K562 (cell line): Measurements from ENCODE around the gene PLXNA2. TPM values are rescaled to one million over a fixed set of nuclear protein-coding genes. Genes with fewer than 3 reads are reported as not detected.

Source experiments
- ATAC-seq: fragments of 200-7000 bp; cut with Tn5 transposase; 3 replicates; pipeline ENCODE4 v1.9.1; 2020; ENCODE audit warnings: moderate library complexity
- BruUV-seq: library from RNA; stranded (reverse); fragments of 400-500 nt; replicated peaks from 2 replicates; lab custom pipeline; 2021; lab: Mats Ljungman, UMichigan
- CTCF ChIA-PET: fragments of 300-600 bp; formaldehyde crosslinking; extraction: SDS; loops from one replicate; lab custom pipeline; 2021; ENCODE audit warnings: low intra/inter-chr PET ratio; lab: Yijun Ruan, JAX
- POLR2A ChIA-PET: fragments of 300-600, 350-650 bp; sonication (Branson Sonifier 250); formaldehyde crosslinking; extraction: SDS; loops from one replicate; lab custom pipeline; 2021; ENCODE audit warnings: antibody characterized with exemption, inconsistent platforms; lab: Yijun Ruan, JAX
- DNase-seq, 4 experiments: peaks; one replicate each; pipeline versions ENCODE4 v3.0.0 to v3.0.0-alpha.2; 2011 to 2018; ENCODE audit warnings: low spot score in 3 of 4, mixed read lengths in 3 of 4; ENCODE audit errors: extremely low read depth in 1 of 4
- FAIRE-seq: peaks from 2 replicates; lab custom pipeline; 2011; peaks lifted over from hg19 to GRCh38; lab: Jason Lieb, UNC
- H2AFZ ChIP-seq: 2 replicates; pipeline ENCODE4 v1.6.0; 2011; ENCODE audit warnings: low read depth, low read length, control low read depth, inconsistent platforms
- H3K27ac ChIP-seq: fragments of 200-600 bp; 3 replicates; pipeline ENCODE4 v1.8.0; 2011; ENCODE audit warnings: low read depth, mild to moderate bottlenecking, control low read depth, inconsistent platforms, low read length, moderate library complexity, mixed read lengths; ENCODE audit errors: extremely low read depth
- H3K27me3 ChIP-seq, 2 experiments: fragments of 300-600 bp in 1 of 2; 2 replicates in 1 of 2; 3 replicates in 1 of 2; pipeline versions ENCODE4 v1.6.0 to v1.8.0; 2011; ENCODE audit warnings: inconsistent platforms in 2 of 2, low read length in 2 of 2, mild to moderate bottlenecking in 1 of 2, mixed read lengths in 1 of 2, moderate library complexity in 1 of 2; ENCODE audit not compliant: control insufficient read depth in 2 of 2, insufficient read depth in 2 of 2
- H3K36me3 ChIP-seq: fragments of 300-600 bp; 3 replicates; pipeline ENCODE4 v1.8.0; 2011; ENCODE audit warnings: mild to moderate bottlenecking, low read length, inconsistent platforms; ENCODE audit not compliant: control insufficient read depth, insufficient read depth
- H3K4me1 ChIP-seq, 2 experiments: fragments of 200-600 bp in 1 of 2; replicated peaks in 1 of 2; 2 replicates in 1 of 2; 3 replicates in 1 of 2; pipeline versions ENCODE4 v1.5.1 to v1.8.0; 2011; ENCODE audit warnings: inconsistent platforms in 2 of 2, low read length in 2 of 2, mild to moderate bottlenecking in 1 of 2, mixed read lengths in 1 of 2, moderate library complexity in 1 of 2; ENCODE audit not compliant: control insufficient read depth in 2 of 2, insufficient read depth in 2 of 2
- H3K4me2 ChIP-seq: 2 replicates; pipeline ENCODE4 v1.6.1; 2011; ENCODE audit warnings: low read length, control low read depth, inconsistent platforms, mixed read lengths; ENCODE audit not compliant: insufficient read depth
- H3K4me3 ChIP-seq: fragments of 200-600 bp; sonication (generic), shearing (Covaris generic); 2 replicates; pipeline ENCODE4 v1.5.1; 2016; ENCODE audit warnings: control low read depth, inconsistent platforms
- H3K79me2 ChIP-seq: fragments of 200-600 bp; 3 replicates; pipeline ENCODE4 v1.8.0; 2011; ENCODE audit warnings: low read length, inconsistent platforms; ENCODE audit not compliant: control insufficient read depth, insufficient read depth
- H3K9ac ChIP-seq, 2 experiments: 2 replicates each; pipeline versions ENCODE4 v1.6.0 to v1.6.1; 2011; ENCODE audit warnings: low read depth in 2 of 2, low read length in 2 of 2, control low read depth in 1 of 2, inconsistent platforms in 1 of 2, mild to moderate bottlenecking in 1 of 2, mixed read lengths in 1 of 2; ENCODE audit not compliant: insufficient read depth in 1 of 2
- H3K9me1 ChIP-seq: one replicate; pipeline ENCODE4 v1.6.0; 2011; ENCODE audit warnings: inconsistent platforms, mild to moderate bottlenecking, low read length, moderate library complexity; ENCODE audit not compliant: control insufficient read depth, insufficient read depth
- H3K9me3 ChIP-seq: replicated peaks from 2 replicates; pipeline ENCODE4 v1.5.1; 2011; ENCODE audit warnings: low read depth, low read length, inconsistent platforms; ENCODE audit not compliant: control insufficient read depth, insufficient read depth
- H4K20me1 ChIP-seq: replicated peaks from 2 replicates; pipeline ENCODE4 v1.6.1; 2011; ENCODE audit warnings: low read length, inconsistent platforms, mixed read lengths; ENCODE audit not compliant: control insufficient read depth, insufficient read depth
- EP400 ChIP-seq: fragments of 450-650 bp; IDR thresholded peaks from 2 replicates; pipeline ENCODE4 v1.6.1; 2017; ENCODE audit warnings: antibody characterized with exemption, mild to moderate bottlenecking, moderate library complexity
- HDAC6 ChIP-seq: IDR thresholded peaks from 2 replicates; pipeline ENCODE4 v1.6.1; 2012; ENCODE audit warnings: low read depth, mild to moderate bottlenecking, control low read depth, inconsistent platforms, low read length, moderate library complexity
- MYNN ChIP-seq, 2 experiments: sonication (generic); formaldehyde crosslinking in 1 of 2; IDR thresholded peaks; 2 replicates each; pipeline versions ENCODE4 v1.5.0 to v1.6.1; 2016 to 2020; ENCODE audit warnings: antibody characterized with exemption in 1 of 2, missing genetic modification reagents in 1 of 2
- POLR3A ChIP-seq: IDR thresholded peaks from 2 replicates; pipeline ENCODE4 v1.6.1; 2011; ENCODE audit warnings: borderline replicate concordance, mild to moderate bottlenecking, moderate library complexity; ENCODE audit not compliant: insufficient read length, insufficient read depth; ENCODE audit errors: extremely low read depth
- RFX7 ChIP-seq: fragments of 250-450 bp; sonication (Bioruptor Pico); IDR thresholded peaks from 2 replicates; pipeline ENCODE4 v1.5.1; 2021; ENCODE audit warnings: mild to moderate bottlenecking
- TBL1XR1 ChIP-seq, 2 experiments: IDR thresholded peaks; 2 replicates each; pipeline ENCODE4 v1.6.1; 2012; ENCODE audit warnings: improper control_type of control experiment in 2 of 2, low read length in 2 of 2, mild to moderate bottlenecking in 1 of 2
- ZNF12 ChIP-seq: sonication (generic); formaldehyde crosslinking; IDR thresholded peaks from 2 replicates; pipeline ENCODE4 v1.4.0; 2020; ENCODE audit warnings: mild to moderate bottlenecking, missing genetic modification reagents
- ZNF175 ChIP-seq: fragments of 200-800 bp; sonication (Bioruptor generic); IDR thresholded peaks from 2 replicates; pipeline ENCODE4 v1.6.1; 2016; ENCODE audit warnings: low read depth, mild to moderate bottlenecking, missing genetic modification characterization, missing compliant biosample characterization
- ZNF830 ChIP-seq: fragments of 250-450 bp; sonication (Bioruptor Pico); IDR thresholded peaks from 2 replicates; pipeline ENCODE4 v1.5.0; 2021; ENCODE audit warnings: mild to moderate bottlenecking
- WGBS: fragments of 100-300 bp; shearing (Covaris generic); methylation state at CpG from one replicate; pipeline ENCODE4 v1.1.6; 2016; ENCODE audit warnings: low coverage, mixed read lengths; ENCODE audit not compliant: insufficient coverage; ENCODE audit errors: missing lambda C conversion rate; 5-methylcytosine and 5-hydroxymethylcytosine counted together
- in situ Hi-C: fragments of 300-500 bp; cut with MboI; formaldehyde crosslinking; loops from 4 replicates; pipeline ENCODE4 v1.15.0; 2018; ENCODE audit warnings: inconsistent platforms, mixed read lengths
- intact Hi-C: fragments of 100-400 bp; cut with micrococcal nuclease; formaldehyde crosslinking; loops from 2 replicates; pipeline ENCODE4 v1.14.2; 2022
- polyA plus RNA-seq, 8 experiments: library from polyadenylated mRNA; depleted of rRNA in 4 of 8; stranded (reverse) in 5 of 8; unstranded in 3 of 8; fragments of >200 nt; fragmentation: Nextera tagmentation in 2 of 8; fragmentation: Illumina TruSeq in 1 of 8; extraction: Ambion mirVana in 2 of 8; extraction: Trizol in 1 of 8; gene quantifications; 2 replicates each; pipeline versions ENCODE4 v1.2.1 to v1.2.3, GENCODE V29; 2011 to 2014; ENCODE audit warnings: inconsistent platforms in 1 of 8, missing spikeins in 1 of 8
- total RNA-seq, 7 experiments: library from RNA; depleted of rRNA in 6 of 7; stranded (reverse); fragments of >200 nt in 6 of 7; fragmentation: Illumina TruSeq in 2 of 7; extraction: Trizol in 2 of 7; gene quantifications; 2 replicates each; pipeline versions ENCODE4 v1.2.1 to v1.2.3, GENCODE V29; 2011 to 2021; ENCODE audit warnings: low replicate concordance in 1 of 7
- TF ChIP-seq, protein P1 (sequence below), 2 experiments: fragments of 450-650 bp; conservative IDR thresholded peaks; 2 replicates each; pipeline ENCODE4 v1.6.1; 2017; ENCODE audit warnings: mild to moderate bottlenecking in 2 of 2, moderate library complexity in 2 of 2

Gene PLXNA2
- total and polyA plus RNA-seq, 9 of the 15 experiments (the other 6 are each of a cell fraction or from before 2014, with no cell fraction given) = 0.01 to 1.3 (median 0.32) TPM

DNA sequence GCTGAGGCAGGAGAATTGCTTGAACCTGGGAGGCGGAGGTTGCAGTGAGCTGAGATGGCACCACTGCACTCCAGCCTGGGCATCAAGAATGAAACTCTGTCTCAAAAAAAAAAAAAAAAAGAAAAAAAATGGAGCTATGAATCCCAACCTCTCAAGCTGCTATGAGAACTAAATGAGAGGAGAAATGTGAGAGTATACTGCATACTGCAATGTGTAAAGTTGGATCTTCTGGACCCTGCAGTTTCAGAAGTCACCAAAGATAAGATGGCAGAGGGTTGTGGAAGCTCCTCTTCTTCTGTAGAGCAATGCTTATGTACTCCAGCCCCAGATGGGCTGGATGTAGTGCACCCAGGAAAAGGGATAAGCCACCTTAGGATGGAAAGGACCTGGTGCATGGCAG lies 55.6 kb downstream of the PLXNA2 start:
- in situ Hi-C loops (no loop called here), intact Hi-C loops (no loop called here)
- no peak overlapping the region for H3K27ac ChIP-seq
- H3K27me3 ChIP-seq = peaks cover 3 to 9% of the 10 kb centered on the region in 2 experiments; a peak in 2 of 5 replicates
- H2AFZ ChIP-seq = no peak overlapping the region
- no peak overlapping the region for H3K4me3 ChIP-seq
- no TSS peak for BruUV-seq
- ATAC-seq (no peak), DNase-seq (no peak), FAIRE-seq (no peak)
- no peaks in the 10 kb centered on the region for H3K36me3 ChIP-seq
- no peaks in the 10 kb centered on the region for H3K9me1 ChIP-seq
- 100% methylated on average over 1 of the region's 1 CpG for WGBS
- CTCF ChIA-PET = no interaction called here
- no peaks in the 10 kb centered on the region for H3K79me2 ChIP-seq
- no peaks in the 10 kb centered on the region for H4K20me1 ChIP-seq
- no peak overlapping the region for H3K9ac ChIP-seq
- TF ChIP-seq RFX7 (CRISPR knock-in tag) (no peak), EP400 (no peak), ZNF175 (CRISPR knock-in tag) (no peak), ZNF830 (CRISPR knock-in tag) (no peak), ZNF12 (CRISPR knock-in tag) (no peak), MYNN (IDR thresholded peaks at IDR 0.05) (no peak), MYNN (CRISPR knock-in tag; IDR thresholded peaks at IDR 0.05) (no peak), POLR3A (no peak), TBL1XR1 (IDR thresholded peaks at IDR 0.05; ENCODE audit: low read length in 2 of 2) (no peak), HDAC6 (no peak)
- TF ChIP-seq, protein P1, sequence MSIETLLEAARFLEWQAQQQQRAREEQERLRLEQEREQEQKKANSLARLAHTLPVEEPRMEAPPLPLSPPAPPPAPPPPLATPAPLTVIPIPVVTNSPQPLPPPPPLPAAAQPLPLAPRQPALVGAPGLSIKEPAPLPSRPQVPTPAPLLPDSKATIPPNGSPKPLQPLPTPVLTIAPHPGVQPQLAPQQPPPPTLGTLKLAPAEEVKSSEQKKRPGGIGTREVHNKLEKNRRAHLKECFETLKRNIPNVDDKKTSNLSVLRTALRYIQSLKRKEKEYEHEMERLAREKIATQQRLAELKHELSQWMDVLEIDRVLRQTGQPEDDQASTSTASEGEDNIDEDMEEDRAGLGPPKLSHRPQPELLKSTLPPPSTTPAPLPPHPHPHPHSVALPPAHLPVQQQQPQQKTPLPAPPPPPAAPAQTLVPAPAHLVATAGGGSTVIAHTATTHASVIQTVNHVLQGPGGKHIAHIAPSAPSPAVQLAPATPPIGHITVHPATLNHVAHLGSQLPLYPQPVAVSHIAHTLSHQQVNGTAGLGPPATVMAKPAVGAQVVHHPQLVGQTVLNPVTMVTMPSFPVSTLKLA (conservative IDR thresholded peaks at IDR 0.05) = no peak
- POLR2A ChIA-PET = interaction anchor here (0.7 to 1.3 kb wide), 3 partner anchors 13 to 348 kb away, joined by 3 to 4 read pairs (median 3); no protein-coding TSS in a partner anchor
- no peak overlapping the region for H3K4me2 ChIP-seq
- H3K9me3 ChIP-seq = no peaks in the 10 kb centered on the region
- H3K4me1 ChIP-seq = peaks cover 26 to 33% of the 10 kb centered on the region in 2 experiments
